ENCODE measurements around the gene KERA.

KERA gene

DNA sequence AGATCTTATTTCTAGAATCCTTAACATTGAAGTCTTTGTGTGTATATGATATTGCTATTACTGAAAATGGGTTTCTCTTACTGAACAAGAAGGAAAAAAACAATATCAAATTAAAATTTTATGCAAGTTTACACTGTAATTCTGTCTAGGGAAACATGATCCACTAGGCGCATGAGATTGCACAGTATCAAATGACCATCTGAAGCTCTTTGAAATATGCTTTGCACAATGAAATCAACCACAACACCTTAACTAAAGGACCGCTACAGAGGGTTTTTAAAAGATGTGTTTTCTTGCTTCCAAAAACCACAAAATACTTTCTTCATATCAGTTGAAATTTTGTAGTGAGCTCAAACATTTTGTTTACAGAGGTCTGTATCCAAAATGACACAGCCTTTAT is 15.1 kb upstream of the KERA start:
- no peak for DNase-seq

DNA sequence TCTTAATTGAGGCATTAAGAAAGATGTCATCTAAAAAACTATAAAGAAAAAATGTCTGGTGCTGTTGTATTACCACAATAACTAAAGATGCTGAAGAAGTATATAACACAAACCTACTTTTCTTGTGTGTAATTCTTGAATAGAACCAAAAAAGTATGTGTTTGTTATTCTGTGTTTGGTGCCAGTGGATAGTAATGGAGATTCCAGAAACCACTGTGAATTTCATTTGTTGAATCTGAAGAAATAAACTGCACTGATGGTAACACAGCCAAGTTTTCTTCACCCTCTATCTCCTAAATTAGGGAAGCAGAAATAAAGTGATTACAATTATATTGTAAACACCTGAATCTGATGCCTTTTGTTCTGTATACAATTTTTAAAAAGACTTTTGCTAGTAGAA is 13.1 kb upstream of the KERA start:
- DNase-seq, result no peak

DNA sequence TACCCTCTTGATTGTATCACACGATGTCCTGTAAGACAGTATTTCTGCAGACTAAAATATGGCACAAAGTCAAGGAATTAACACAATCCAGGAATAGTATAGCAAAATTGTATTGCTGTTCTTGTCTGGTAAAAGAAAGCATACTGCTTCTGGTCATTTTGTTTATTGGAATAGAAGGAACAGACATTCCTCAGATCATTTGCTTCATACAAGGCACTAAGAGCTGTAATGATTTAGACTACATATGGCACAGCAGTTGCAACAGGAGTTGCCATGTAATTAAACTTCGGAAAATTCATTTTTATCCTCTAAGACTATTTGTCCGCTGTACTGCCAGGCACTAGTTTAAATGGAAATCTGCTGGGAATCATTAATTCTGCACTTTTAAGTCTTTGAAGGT is 7.6 kb upstream of the KERA start:
- no peak for DNase-seq

DNA sequence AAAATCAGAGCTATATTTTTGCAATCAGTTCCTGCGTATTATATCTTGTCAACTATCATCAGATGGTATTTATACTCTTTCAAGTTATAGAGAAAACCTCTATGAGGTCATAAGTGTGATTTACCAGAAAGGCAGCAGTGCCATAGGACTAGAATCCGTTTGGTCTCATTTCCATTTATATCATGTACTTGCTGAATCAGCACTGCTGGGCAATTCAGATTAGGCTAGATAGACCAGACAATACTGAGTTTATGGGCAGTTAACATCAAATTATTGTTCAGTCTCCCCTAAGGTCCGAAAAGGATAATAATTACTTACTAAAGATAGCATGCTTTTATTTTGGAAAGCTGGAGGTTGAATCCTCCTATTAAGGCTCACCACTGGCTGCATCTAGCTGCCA is 6.8 kb upstream of the KERA start:
- DNase-seq, result no peak

DNA sequence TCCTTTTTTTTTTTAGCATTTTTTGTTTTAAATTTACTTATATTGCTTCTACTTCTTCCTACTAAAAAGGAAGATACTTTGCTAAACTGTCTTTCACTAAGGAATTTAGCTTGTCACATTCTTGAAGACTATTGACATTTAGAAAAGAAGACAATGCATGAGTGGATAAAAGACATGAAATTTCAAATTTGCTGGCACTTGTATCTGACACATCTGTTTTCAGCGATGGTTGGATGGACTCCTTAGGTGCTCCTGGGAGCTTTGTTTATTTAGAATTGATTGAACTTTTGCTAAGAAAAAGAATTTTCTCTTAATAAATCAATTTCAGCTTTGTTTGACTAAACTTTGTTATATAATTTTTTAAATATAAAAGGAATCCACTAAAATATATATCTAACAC is 3.3 kb upstream of the KERA start:
- no peak for DNase-seq

DNA sequence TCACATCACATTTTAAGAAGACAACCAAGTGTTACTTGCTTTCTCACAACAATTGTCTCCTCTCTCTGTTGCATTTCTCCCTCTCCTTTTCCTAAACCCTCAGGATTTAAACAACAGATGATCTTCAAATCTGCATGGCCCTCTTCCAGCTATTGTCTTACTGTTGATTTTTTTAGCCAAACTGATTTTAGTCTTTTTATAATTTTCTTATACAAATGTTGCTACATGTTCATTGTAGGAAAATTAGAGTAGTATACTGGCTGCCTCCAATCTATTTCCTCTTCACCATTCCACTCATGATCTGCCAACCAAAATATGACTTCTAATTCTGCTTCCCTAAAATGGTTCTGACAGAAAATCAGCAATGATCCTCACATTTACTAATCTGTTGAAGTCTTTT is 1.4 kb upstream of the KERA start:
- DNase-seq, result no peak

DNA sequence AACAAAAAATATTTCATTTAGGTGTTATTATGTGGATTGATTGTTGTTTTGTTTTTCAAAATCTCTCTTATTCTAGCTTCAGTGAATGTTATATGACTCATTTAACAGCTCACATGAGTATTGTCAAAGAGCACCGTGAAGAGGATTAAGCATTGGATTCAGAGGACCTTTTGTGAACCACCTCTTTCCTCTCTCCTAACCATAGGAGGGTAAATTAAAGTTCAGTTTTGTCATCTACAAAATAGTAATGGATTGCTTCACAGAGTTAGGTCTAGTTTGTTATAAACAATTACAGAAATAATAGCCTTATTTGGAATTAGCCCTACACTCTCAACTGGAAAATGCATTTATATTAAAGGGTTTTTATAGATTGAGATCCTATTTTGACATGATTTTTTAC is 962 bp upstream of the KERA start:
- DNase-seq, result no peak

DNA sequence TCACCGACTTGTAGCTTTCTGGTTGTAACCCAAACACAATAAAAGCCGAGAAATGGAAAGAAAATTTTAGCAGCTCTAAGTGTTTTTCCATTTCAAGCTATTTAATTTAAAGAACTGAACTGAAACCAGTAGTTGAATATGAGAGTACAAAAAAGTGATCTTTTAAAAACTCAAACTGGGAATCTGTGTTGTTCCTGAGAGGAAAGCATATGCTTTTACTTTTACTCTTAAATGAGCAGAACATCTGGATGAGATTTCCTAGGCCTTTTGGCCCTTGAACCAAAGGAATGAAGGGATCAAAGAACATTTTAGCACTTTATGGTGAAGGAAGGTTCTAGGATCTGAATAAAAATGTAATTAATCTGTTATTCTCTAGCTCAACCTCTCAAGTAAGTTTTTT is 1.3 kb downstream of the KERA start:
- no peak for DNase-seq

DNA sequence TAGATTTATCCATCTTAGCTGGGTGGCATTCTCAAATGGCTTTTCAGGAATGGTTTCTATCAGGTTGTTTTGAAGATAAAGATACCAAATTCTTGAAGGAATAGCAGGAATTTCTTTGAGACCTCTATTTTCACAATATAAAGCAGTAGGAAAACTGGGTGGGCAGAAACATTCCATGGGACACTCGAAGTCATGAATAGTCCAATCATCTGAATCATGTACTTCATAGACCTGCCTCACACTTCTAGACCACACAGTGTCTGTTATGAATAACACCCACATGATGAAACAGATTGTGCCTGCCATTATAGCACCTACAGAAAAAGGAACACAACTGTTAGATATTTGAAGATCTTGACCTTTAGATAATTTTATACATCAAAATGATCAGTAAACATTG is 1.8 kb downstream of the KERA start:
- DNase-seq, result no peak

DNA sequence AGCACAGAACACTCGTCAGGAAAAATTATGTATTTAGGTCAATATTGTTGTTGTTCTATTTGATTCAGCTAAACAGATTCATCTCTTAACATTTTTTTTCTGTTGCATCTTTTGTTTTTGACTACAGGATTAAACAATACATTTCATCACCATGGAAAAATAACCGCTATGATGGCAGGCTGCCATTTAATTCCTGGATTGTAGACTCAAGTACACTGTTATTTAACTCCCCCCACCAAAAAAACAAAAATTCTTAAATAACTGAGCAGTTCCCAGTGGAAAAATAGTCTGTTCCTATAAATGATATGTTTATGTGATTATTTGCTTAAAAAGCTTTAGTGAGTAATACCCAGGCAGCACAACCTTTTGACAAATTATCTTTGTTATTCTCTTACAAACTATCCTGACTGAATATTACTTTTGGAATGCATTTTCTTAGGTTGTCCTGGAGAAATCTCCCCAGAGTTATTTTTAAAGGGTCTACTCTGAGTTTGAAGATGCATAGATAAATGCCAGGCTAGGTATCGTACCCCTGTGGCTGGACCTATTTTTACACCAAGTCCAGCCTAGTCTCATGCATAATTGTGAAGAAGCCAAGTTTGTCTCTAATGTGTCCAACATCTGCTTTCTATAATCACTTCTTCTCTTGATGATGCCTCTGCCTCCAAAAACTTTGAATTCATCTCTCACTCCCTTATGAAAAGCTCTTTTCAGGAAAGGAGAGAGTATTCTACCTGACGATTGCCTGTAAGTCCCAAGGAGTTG is 3.7 kb downstream of the KERA start:
- no peak for DNase-seq

DNA sequence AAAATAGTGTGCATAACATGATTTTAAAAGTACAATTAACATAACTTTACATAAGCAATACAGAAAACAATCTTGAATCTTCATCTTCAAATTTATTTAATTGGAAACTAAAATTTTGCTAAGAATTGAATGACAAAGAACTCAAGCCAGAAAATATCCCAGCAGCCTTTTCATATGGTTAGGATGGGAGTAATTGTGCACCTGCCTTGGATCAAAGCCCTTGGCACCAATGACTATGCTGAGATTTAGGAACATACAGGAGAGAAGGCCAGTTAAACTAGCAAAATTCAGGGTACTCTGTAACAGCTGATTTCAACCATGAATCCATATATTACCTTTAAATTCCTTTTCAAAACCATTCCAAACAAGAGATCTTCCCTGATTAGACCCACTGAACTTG is 5.8 kb downstream of the KERA start:
- DNase-seq, result no peak

DNA sequence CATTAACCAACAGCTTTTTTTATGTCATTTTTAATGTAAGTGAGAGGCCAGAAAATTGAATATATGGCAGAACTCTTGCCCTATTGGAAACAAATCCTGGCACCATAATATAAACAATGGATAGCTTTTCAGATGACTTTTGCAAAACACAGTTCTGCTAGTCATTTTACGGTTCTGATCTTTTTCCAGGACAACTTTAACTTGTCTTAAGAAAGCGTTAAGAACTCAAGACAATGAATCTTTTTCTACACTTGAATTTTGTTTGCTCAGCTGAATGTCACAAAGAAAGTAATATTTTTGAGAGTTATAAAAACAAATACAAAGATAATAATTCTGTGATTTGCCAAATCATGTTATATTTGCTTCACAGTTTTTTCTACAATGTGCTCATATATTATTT is 13.2 kb downstream of the KERA start:
- DNase-seq, result no peak

DNA sequence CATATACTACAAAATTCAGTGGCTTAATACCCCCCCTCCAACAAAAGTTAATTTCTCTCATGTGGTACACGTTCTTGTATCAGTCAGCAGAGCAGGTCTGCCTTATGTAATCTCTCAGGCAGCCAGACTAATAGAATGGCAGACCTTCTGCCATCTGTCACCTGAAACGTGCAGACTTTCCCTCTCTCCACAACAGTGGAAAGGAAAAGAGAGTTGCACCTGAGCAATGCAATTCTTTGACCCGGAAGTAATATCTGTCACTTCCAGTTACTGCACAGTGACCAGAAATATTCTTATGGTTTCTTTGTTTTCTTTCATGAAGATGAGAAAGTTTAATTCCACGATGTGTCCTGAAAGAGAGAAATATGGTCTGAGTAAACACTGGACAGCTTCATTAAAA is 14.4 kb downstream of the KERA start:
- DNase-seq, result no peak

DNA sequence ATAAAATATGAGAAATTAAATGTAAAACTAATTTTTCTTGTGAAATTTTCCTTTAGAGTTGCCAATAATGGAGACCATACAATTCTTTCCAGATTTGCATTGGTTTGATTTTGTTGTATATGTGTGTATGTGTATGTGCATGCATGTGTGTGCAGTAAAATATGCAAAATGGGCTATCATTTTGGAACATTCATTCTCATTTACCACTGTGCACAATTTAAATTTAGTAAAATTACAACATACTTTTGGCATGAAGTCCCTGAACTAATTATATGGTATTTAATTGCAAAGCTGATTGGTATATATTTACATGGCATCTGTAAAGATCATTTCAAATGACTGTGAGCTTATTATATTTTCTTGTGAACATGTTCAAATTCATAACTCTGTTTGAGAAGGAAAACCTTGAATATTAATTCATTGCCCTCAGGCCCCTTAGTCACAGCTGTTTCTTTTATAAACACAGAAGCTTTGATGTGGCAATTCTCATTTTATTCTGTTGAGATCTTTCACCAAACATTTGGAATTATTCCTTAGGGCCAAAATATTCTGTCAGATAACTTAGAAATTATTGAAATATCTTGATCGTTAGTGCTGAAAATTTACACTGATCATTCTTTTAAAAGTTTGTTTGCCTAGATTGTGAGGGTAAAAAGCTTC is 17.6 kb downstream of the KERA start:
- no peak for DNase-seq

DNA sequence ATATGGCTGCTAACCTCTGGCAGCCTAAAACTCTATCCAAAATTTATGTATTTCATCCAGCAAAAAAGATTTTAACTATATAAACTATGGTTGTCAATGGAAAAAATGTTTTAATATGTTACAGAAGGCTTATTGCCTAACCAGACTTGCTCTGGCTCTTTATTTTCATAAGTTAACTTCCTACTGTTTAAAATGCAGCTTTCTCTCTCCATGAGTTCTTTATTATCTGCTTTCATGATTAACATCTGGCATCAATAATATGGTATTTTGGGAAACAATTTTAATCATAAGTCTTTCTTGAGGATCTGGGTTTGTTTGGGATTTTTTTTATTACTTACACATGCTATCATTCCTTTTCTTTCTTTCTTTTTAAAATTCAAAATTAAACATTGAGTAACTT is 20.5 kb downstream of the KERA start:
- DNase-seq, result no peak

DNA sequence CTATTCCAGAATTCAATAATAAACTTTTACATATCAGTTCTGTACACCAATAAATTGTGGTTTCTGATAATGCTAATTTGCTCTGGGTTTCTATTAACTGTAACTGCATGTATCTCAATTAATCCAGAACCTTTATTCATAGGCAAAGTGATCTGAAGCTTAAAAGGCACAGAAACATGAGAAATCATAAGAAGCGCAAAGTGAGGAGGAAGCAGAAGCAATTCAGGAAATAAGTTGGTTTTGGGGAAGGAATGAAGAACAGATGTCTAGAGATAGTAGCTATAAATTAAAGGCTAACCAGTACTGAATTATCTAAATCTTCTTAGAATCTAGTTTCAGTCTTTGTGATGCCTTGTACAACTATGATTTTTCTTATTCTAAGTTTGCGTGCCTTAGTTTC is 24.6 kb downstream of the KERA start:
- DNase-seq, result no peak

DNA sequence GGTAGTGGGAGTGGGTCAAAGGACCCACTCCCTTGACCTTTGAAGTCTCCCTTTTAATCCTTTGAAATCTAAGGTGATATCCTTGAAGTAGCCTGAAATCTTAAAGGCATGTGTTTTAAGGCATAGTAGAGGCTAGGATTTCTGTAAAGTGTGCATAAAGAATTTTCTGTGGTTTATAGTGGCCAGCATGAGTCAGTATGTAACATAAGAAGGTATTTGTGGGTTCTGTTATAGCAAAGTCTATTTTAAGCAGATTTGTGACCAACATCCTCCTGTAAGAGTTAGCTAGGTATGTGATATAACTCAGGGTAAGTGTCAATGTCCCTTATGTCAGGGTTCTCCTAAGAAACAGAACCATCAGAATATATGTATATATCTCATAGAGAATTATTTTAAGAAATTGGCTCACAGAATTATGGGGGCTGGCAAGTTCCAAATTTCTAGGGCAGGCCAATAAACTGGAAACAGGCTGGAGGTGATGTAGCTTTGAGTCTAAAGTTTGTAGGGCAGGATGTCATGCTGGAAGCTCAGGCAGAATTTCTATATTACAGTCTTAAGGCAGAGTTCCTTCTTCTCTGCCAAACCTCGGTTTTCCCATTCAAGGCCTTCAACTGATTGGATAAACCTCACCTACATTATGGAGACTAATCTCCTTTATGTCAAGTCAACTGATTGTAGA is 34.4 kb downstream of the KERA start:
- no peak for DNase-seq

DNA sequence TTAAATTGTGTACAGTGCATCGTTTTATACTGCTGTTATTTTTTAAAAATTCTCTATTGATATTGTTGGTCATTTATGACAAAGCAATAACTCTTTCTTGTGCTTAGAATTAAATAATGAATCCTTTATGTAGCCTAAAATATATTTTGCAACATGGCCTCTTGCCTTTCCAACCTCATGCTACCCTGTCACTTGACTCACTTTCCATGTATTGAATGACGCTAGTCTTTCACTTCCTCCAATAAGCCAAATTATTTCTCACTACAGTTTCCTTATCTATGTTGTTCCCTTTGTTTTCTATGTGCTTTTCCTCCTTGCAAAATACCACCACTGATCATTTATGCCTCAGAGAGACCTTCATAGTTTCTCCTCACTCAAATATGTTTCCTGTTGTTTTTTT is 36.7 kb downstream of the KERA start:
- no peak for DNase-seq

DNA sequence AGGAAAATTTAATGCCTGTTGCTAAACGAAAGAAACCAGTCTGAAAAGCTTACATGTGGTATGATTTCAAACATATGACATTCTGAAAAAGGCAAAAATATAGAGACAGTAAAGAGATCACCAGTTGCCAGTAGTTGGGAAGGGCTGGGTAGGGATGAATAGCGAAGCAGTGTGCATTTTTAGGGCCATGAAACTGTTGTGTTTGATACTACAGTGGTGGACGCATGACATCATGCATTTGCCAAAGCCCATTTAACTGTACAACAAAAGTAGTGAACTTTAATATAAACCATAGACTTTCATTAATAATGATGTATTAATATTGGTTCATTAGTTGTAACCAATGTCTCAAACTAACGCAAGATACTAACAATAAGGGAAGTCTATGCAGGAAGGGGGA is 38.4 kb downstream of the KERA start:
- DNase-seq, result no peak

DNA sequence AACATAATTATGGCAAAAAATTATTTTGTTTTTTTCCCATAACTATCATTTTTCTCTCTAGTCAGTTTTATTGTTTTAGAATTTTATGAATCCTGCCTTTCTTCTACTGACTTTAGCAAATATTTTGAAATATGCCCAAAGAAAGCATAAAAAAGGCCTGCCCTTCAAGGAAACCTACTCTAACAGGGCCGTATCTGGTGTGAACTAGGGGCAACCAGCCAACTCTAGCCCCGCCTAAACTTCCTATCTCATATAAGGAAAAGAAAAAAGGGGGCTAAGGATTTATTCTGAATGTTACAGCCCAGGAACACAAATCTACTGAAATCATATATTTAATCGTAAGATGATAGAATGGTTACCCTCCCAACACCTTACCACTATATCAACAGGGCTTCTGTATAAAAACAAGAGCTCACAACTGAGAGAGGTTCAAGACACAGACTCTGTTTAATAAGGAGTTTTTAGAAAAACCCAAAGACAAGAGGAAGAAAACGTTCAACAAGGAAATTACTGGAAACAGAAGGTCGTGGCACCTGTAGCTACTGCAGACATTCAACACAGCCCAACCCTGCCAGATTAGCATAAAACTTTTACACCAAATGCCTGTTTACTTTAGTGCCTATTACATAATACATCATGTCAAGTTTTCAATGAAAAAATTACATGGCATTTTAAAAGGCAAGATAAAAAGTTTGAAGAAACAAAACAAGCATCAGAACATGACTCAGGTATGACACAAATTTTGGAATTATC is 40.1 kb downstream of the KERA start:
- DNase-seq, result no peak

DNA sequence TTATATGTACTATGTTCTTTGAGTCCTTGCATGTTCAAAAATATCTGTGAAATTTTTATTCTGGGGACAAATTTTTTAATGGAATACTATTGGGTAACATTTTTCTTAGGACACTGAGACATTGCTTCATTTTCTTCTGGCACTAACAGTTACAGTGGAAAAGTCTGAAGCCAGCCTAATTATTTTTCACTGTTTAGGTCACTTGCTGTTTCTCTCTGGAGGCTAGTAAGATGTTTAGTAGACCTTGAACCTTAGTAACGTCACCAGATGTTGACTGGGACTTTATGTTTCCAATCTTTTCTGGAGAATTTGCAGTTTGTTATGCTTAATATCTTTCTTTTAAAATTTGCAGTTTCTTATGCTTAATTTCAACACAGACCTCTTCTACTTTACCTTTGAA is 40.8 kb downstream of the KERA start:
- no peak for DNase-seq

DNA sequence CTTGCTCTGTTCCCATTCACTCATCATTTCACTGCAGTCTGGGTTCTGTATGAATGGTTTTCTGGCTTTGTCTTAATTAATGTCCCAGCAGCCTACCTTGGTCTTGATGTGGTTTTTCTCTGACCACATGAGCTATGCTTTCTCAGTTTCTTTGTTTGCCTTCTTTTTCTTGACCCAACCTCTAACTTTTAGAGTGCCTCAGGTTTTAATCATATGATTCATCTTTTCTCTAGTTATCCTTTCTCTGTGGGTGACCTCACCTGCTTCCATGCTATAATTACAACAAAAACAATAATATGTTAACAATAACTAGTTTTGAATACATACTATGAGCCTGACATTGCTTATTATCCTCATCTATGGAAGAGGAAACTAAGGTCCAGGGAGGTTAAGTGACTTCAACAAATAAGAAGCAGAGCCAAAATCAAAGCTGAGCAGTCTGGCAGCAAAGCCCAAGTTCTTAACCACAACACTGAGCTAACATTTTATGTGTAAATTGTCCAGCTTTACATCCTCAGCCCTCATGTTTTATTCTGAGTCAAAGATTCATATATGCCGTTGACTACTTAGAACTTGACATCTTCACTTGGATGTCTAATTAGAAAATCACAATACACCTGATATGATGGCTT is 48.4 kb downstream of the KERA start:
- DNase-seq, result no peak
